GM18858 (cell line): ENCODE data around the gene ZNF516.
A peak's percentile ranks its signal among the peaks of the same experiment; 100 is the strongest.
"Not testable (repeated sequence)": the region's sequence is repeated elsewhere in the genome, so short reads cannot be mapped to it uniquely, and the experiment has no call there.

Experiments
- ATAC-seq: cut with Tn5 transposase; IDR thresholded peaks from one replicate; pipeline ENCODE4 v1.9.1; 2021; ENCODE audit not compliant: unreplicated experiment

Gene ZNF516

GRCh38 chr18:76474824-76475223 is 20.2 kb downstream of the ZNF516 start:
- ATAC-seq = peak; percentile 31

GRCh38 chr18:76473521-76473920 is 21.5 kb downstream of the ZNF516 start:
- not testable (repeated sequence) for ATAC-seq

GRCh38 chr18:76472829-76473228 is 22.2 kb downstream of the ZNF516 start:
- ATAC-seq = no peak

- no peak for ATAC-seq
These were observed 23.4 kb downstream of the ZNF516 start for GRCh38 chr18:76471593-76471992.

GRCh38 chr18:76468345-76469304 is 26.4 kb downstream of the ZNF516 start:
- no peak for ATAC-seq

- no peak for ATAC-seq
These were observed 27.5 kb downstream of the ZNF516 start for GRCh38 chr18:76467371-76468190.

- no peak for ATAC-seq
These were observed 28.5 kb downstream of the ZNF516 start for GRCh38 chr18:76466410-76466991.

GRCh38 chr18:76465630-76466409 is 29.2 kb downstream of the ZNF516 start:
- no peak for ATAC-seq

- ATAC-seq = no peak
These were observed 30.5 kb downstream of the ZNF516 start for GRCh38 chr18:76464281-76465259.

GRCh38 chr18:76463872-76464271 is 31.2 kb downstream of the ZNF516 start:
- ATAC-seq = no peak

GRCh38 chr18:76463358-76463757 is 31.7 kb downstream of the ZNF516 start:
- no peak for ATAC-seq

GRCh38 chr18:76462326-76462694 is 32.7 kb downstream of the ZNF516 start:
- ATAC-seq = no peak

GRCh38 chr18:76461692-76462325 is 33.2 kb downstream of the ZNF516 start:
- ATAC-seq = no peak

GRCh38 chr18:76461148-76461547 is 33.9 kb downstream of the ZNF516 start:
- no peak for ATAC-seq

- no peak for ATAC-seq
These were observed 34.6 kb downstream of the ZNF516 start for GRCh38 chr18:76460482-76460881.

- ATAC-seq = no peak
These were observed 35.2 kb downstream of the ZNF516 start for GRCh38 chr18:76459687-76460350.

- no peak for ATAC-seq
These were observed 35.7 kb downstream of the ZNF516 start for GRCh38 chr18:76459312-76459686.

- no peak for ATAC-seq
These were observed 36.3 kb downstream of the ZNF516 start for GRCh38 chr18:76458522-76459311.
